ENCODE measurements around the gene THAP7. TPM values are rescaled to one million over a fixed set of nuclear protein-coding genes. Genes with fewer than 3 reads are reported as not detected.
"Not testable (repeated sequence)": the region's sequence is repeated elsewhere in the genome, so short reads cannot be mapped to it uniquely, and the experiment has no call there.

THAP7 gene
- polyA plus RNA-seq (ENCODE audit: insufficient read length in 4 of 4) = 10 to 100 TPM; 16.0 to 28.9 (median 22.5) TPM

DNA sequence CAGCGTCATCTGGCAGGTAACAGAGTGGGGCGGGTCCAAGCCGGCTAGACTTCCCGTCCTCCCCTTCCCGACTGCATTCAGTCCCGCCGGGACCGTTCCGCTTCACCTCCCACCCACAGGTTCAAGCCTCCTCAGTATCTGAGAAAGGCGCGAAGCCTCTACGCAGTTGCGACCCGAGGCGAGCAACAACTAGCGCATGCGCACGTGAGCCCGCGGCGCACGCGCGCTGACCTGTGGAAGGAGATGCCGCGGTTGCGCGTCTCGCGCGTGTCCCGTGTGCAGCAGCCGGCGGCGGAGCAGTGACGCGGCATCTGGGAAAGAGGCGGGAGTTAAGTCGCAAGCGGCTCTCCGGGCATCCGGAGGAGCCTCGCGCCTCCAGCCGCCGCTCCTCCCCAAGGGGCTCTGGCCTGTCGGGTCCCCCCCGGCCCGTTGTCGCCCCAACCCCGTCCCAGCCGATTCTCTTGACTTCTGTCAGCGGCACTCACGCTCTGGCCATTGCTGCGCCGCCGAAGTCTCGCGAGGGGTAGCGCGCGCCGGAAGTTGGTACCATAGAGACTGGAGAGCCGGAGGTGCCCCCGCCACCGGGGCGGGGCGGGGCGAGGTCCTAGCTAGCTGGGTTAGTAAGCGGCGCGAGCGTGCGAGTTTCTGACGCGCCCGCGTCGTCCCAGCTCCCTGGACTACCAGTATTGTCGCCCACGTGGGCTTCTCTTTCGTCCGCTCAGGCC lies at the start of gene THAP7:
Gene THAP7, minus strand, starts transcription at position 518 of the 725 bp plus-strand sequence. Its CDS starts 207 bp downstream, at position 311.
- DNase-seq (ENCODE audit: low read depth in 4 of 4, low spot score in 2 of 4) = peak; percentile 92 to 93 (median 93)

DNA sequence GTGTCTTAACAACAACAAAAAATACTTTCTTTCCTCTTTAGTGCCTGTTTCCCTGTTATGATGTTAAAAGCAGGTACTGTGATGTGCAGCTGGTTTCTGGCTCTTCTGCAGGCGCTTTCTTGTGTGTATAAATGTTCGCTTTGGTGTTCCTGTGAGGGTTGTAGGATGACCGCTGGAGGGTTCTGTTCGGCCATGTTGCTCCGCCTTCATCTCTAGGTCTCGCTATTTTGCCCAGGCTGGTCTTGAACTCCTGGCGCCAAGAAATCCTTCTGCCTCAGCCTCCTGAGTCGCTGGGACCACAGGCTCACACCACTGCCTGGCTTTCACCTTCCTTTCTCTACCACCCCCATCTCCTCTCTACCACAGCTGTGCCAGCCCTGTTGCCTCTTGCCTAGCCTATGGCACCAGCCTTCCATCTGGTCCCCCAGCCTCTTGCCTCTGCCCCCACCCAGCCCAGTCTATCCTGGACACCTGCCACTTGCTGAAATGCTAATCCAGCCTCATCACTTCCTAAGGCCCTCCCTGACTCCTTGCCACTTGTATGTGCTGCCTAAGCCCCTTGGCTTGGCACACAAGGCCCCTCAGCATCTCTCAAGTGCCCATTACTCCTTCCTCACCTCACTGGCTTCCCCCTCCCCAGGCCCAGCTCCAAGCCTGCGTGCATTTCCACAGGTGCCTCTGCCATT lies 49.4 kb upstream of the THAP7 start:
- DNase-seq (ENCODE audit: low read depth in 4 of 4, low spot score in 2 of 4) = no peak

- DNase-seq (ENCODE audit: low read depth in 4 of 4, low spot score in 2 of 4) = not testable (repeated sequence)
Measured at GRCh38 chr22:21048965-21049364, 47.0 kb upstream of the THAP7 start.

- not testable (repeated sequence) for DNase-seq (ENCODE audit: low read depth in 4 of 4, low spot score in 2 of 4)
Measured at GRCh38 chr22:21048448-21048847, 46.5 kb upstream of the THAP7 start.

GRCh38 chr22:21047730-21048129 lies 45.8 kb upstream of the THAP7 start:
- no peak for DNase-seq (ENCODE audit: low read depth in 4 of 4, low spot score in 2 of 4)

DNA sequence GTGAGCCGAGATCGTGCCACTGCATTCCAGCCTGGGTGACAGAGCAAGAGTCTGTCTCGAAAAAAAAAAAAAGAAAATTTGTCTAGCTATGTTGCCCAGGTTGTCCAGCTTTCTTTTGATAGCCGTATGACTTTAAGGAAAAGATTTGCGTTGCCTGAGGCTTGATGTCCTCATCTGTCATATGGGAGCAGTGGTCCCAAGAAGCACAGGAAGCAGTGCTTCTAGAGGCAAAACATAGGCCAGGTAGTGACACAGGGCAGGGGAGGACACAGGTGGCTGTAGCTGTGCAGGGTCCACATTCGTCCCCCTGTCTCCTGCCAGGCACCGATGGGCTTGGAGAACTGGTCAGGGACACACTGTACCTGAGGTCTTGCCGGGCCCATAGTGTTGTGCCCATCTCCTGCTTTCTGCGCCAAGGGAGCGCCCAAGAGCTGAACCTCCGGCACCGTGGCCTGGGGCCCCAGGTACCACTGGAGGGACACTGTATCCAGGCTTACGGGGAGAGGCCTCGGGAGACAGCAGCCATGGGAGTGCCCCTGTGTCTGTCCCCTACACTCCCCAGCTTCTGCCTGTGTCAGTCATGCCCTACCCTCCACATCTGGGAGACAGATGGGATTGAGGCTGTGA lies 45.2 kb upstream of the THAP7 start:
- no peak for DNase-seq (ENCODE audit: low read depth in 4 of 4, low spot score in 2 of 4)

- peak; percentile 70 to 82 (median 74) for DNase-seq (ENCODE audit: low read depth in 4 of 4, low spot score in 2 of 4)
Measured at GRCh38 chr22:21045585-21046294, 43.8 kb upstream of the THAP7 start, which contains the start of gene LRRC74B. Gene LRRC74B (plus strand): TSS chr22:21045946. CDS start chr22:21045987, 41 bp downstream.

- DNase-seq (ENCODE audit: low read depth in 4 of 4, low spot score in 2 of 4) = no peak
Measured at GRCh38 chr22:21044931-21045584, 43.1 kb upstream of the THAP7 start.

DNA sequence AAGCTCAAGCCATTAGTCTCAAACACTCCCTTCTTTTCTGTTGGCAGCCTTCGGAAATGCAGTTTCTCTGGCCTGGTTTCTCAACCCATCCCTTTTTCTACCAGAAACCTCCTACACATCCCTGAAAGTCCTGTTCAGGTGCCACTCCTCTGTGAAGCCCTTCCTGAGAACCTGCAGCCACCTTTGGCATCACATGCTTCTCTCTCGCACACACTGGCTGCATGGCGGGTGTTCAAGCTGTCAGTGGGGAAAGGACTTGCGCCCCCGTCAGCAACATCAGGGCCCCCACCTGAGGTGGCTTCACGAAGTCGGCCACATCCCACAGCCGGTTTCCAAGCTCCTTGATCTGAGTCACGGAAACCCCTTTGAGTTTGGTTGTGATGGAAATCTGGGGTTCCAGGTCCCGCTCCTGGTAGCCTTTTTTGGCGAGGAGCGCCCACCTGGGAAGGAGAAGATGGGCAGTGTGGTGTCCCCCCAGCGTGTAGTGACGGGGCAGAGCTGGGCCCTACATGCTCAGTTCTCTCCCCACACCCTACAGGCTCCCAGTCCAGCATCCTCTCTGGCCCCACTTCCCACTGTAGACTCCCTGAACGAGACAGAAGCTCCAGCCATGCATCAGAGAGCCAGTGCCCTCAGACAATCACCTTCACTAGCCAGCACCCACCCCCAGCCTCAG lies 42.1 kb upstream of the THAP7 start:
- no peak for DNase-seq (ENCODE audit: low read depth in 4 of 4, low spot score in 2 of 4)

DNA sequence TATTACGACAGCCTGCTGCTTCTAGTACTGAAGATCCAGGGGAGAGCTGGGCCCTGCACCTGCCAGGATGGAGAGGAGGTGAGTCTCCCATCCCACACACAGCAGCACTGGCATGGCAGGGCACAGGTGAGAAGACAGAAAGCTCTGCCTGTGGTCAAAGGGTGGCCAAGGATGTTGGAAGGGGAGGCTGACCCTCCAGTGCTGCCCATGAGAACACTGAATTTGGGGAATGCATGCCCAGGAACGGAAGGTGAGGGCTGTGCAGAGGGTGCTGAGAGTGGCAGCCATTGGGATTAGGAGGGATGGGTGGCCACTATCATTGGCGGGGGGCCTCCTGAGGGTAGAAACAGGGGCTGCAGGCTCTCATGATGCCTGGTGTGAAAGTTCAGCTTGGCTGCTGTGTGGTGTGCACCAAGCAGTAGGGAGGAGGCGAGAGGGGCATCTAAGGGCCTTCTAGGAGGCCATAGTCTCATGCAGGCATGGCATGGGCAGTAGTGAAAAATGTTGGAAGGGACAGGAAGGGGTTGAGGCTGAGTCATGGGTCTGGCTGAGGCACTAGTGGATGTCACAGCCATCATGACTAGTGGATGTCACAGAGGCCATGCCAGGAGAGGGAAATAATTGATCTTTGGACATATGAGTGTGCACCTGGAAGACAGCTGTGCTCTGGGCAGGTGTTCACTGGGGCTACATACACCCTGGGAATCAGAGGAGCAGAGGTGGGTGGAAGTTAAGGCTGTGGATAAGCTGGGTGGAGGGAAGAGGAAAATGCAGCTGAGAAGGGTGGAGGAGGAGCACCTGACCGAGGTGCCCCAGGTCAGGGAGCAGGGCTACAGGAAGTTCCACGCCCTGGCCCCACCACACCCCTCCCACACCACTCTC lies 41.3 kb upstream of the THAP7 start:
- no peak for DNase-seq (ENCODE audit: low read depth in 4 of 4, low spot score in 2 of 4)

- DNase-seq (ENCODE audit: low read depth in 4 of 4, low spot score in 2 of 4) = no peak
Measured at GRCh38 chr22:21041937-21042336, 40.0 kb upstream of the THAP7 start.

- not testable (repeated sequence) for DNase-seq (ENCODE audit: low read depth in 4 of 4, low spot score in 2 of 4)
Measured at GRCh38 chr22:21039158-21039557, 37.2 kb upstream of the THAP7 start.

GRCh38 chr22:21038405-21038804 lies 36.5 kb upstream of the THAP7 start:
- DNase-seq (ENCODE audit: low read depth in 4 of 4, low spot score in 2 of 4) = no peak

DNA sequence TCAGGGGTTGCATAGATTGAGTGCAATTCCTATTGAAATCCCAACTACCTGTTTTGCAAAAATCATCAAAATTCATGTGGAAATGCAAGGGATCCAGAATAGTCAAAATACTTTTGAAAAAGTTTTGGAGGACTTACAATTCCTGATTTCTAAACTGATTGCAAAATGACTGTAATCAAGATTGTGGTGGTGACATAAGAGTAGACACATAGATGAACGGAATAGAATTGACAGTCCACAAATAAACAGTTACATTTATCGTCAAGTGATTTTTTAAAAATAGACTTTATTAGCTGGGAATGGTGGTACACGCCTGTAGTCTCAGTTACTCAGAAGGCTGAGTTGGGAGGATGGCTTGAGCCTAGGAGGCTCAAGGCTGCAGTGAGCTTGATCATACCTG lies 33.1 kb upstream of the THAP7 start:
- DNase-seq (ENCODE audit: low read depth in 4 of 4, low spot score in 2 of 4) = no peak

- DNase-seq (ENCODE audit: low read depth in 4 of 4, low spot score in 2 of 4) = no peak
Measured at GRCh38 chr22:21033895-21034294, 32.0 kb upstream of the THAP7 start.

DNA sequence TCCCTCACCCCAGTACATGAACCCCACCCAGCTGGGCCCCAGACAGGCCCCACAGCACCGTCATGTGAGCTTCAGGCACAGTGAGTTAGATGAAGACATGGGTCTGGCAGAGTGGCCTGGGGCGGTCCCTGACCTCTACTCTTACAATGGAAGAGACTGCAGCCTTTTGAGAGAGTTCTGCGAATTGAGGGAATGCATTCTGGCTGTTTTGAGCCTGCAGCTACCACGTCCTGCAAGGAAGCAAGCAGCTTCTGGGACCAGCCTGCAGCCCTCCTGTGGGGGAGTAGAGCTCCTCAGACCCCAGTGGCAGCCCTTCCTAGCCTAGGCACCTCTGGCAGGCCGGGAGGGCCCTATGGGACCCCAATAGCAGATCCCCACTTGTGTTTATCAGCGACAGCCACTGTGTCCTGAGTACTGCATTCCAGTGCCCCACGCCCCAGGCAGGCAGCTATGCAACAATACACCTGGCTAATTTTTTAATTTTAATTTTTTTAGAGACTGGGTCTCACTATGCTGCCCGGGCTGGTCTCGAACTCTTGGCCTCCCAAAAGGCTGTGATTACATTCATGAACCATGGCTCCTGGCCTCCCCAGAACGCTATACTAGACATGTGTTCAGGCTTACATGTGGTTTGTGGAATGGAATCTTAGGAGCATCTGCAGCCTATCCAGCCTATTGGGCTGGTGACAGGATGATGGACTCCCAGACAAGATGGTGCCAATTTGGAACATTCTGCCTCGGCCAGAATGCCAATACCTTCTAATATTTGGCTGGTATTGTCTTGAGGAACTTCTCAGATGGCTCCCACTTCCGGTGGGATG lies 31.2 kb upstream of the THAP7 start:
- no peak for DNase-seq (ENCODE audit: low read depth in 4 of 4, low spot score in 2 of 4)

DNA sequence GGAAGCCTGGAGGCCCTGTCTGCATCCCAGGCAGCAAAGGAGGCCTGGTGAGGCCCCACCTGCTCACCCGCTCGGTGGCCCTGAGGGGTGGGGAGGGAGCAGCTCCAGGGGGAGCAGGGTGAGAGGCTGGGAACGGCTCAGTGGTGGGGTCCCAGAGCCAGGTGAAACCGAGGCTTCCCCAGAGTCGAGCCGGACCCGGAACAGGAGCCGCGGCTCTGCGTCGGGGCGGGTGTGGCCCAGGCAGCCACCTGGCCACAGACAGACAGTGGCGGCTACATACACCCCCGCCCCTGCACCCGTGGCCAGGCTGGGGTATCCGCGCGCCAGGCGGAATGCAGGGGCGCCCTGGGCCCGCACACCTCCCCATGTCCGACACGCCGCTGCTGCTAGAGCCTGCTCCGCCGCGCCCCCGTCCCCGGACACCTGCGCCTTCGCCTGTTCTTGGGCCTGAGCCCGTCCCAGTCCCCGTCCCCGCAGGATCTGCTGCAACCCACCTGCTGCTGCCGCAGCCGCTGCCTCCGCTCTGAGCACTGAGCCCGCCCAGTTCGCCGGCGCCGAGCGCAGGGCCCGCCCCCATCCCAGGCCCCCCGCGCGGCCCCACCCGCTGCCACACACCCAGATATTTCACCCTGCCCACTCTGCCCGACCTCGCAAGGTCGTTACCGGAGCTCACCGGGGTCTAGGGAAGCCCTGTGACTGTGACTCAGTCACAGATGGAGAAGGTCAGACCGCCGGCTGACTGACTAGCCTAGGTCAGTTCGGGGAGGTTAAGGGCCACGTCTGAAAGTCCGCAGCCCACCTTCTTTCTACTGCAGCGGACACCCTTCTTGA lies 30.3 kb upstream of the THAP7 start, which contains the start of gene SLC7A4:
Gene SLC7A4, minus strand, starts transcription at position 525 of the 831 bp plus-strand sequence. CDS start 749 bp downstream, outside the sequence.
- no peak for DNase-seq (ENCODE audit: low read depth in 4 of 4, low spot score in 2 of 4)
